Gastrocnemius medialis (tissue), 4 donors: Measurements from ENCODE around the gene SLC17A6. TPM values are rescaled to one million over a fixed set of nuclear protein-coding genes. Genes with fewer than 3 reads are reported as not detected.

Source experiments
- ATAC-seq, 2 donors: fragments of 150-250 bp; one replicate each; pipeline ENCODE4 v1.9.1; 2016
- DNase-seq, 2 donors: peaks; one replicate each; pipeline ENCODE4 v3.0.0-alpha.2; 2019
- H3K27ac ChIP-seq, 4 donors: fragments of 200-600 bp; sonication (generic); 1 replicate in 1 of 4; 2 replicates in 3 of 4; pipeline ENCODE4 v1.5.1; 2016 to 2018; ENCODE audit warnings: mild to moderate bottlenecking in 2 of 4, moderate library complexity in 1 of 4
- H3K27me3 ChIP-seq, 3 donors: fragments of 200-600 bp; sonication (generic) in 2 of 3; 1 replicate in 1 of 3; 2 replicates in 2 of 3; pipeline versions ENCODE4 v1.5.1 to v1.6.0; 2016 to 2019; ENCODE audit warnings: mild to moderate bottlenecking in 1 of 3, moderate library complexity in 1 of 3
- H3K36me3 ChIP-seq, 2 donors: fragments of 200-600 bp; sonication (generic) in 1 of 2; one replicate each; pipeline ENCODE4 v1.5.1; 2017 to 2018
- H3K4me1 ChIP-seq, 2 donors: fragments of 200-600 bp; sonication (generic) in 1 of 2; one replicate each; pipeline ENCODE4 v1.5.1; 2016 to 2017; ENCODE audit warnings: mild to moderate bottlenecking in 2 of 2
- H3K4me3 ChIP-seq, 4 donors: fragments of 200-600 bp; sonication (generic) in 3 of 4; 1 replicate in 1 of 4; 2 replicates in 3 of 4; pipeline ENCODE4 v1.5.1; 2016 to 2019; ENCODE audit warnings: mild to moderate bottlenecking in 2 of 4
- H3K9me3 ChIP-seq, 3 donors: fragments of 200-600 bp; sonication (generic) in 2 of 3; 1 replicate in 1 of 3; 2 replicates in 2 of 3; pipeline ENCODE4 v1.5.1; 2016 to 2019
- CTCF ChIP-seq, 5 experiments: fragments of 450-650 bp in 3 of 5; fragments of 200-600 bp in 2 of 5; sonication (generic) in 2 of 5; IDR thresholded peaks in 4 of 5; conservative IDR thresholded peaks in 1 of 5; 1 replicate in 4 of 5; 2 replicates in 1 of 5; pipeline ENCODE4 v1.5.1; 2016 to 2019; ENCODE audit warnings: antibody characterized with exemption in 5 of 5, mild to moderate bottlenecking in 3 of 5, moderate library complexity in 3 of 5
- POLR2A ChIP-seq, 2 donors: fragments of 450-650 bp; IDR thresholded peaks; one replicate each; pipeline ENCODE4 v1.6.1; 2017; ENCODE audit warnings: antibody characterized with exemption in 2 of 2, mild to moderate bottlenecking in 2 of 2, moderate library complexity in 2 of 2
- in situ Hi-C, 4 donors: fragments of 200-750 bp; cut with MboI; loops; one replicate each; pipeline versions ENCODE4 v1.15.0 to v1.8.0; 2017; ENCODE audit warnings: low sequenced_read_pairs in 4 of 4
- intact Hi-C: fragments of 100-400 bp; cut with DNase I; formaldehyde crosslinking; loops from one replicate; pipeline ENCODE4 v1.15.1; 2023; ENCODE audit warnings: low total_unique reads
- total RNA-seq, 4 donors: library from RNA; depleted of rRNA; stranded (reverse); fragments of >200 nt; gene quantifications; one replicate each; pipeline versions ENCODE4 v1.1.0 to v1.2.3, GENCODE V29; 2016

SLC17A6 gene
- total RNA-seq, 4 donors from 2014 or later: not detected

GRCh38 chr11:22349491-22349890 lies 11.3 kb downstream of the SLC17A6 start:
- Histone ChIP-seq H3K4me1 (no peaks in the 10 kb centered on the region), H3K36me3 (no peaks in the 10 kb centered on the region), H3K27me3 (peaks cover 4 to 12% (median 7%) of the 10 kb centered on the region in 3 donors), H3K9me3 (no peaks in the 10 kb centered on the region), H3K4me3 (no peak overlapping the region), H3K27ac (no peak overlapping the region)
- no peak for DNase-seq
- no peak for TF ChIP-seq CTCF (IDR thresholded peaks at IDR 0.05 in 4 of 5, conservative IDR thresholded peaks at IDR 0.05 in 1 of 5)
- ATAC-seq: no peak
- in situ Hi-C loops: loop anchor here in 1 of 4 donors (25.0 kb wide), 1 partner anchor 438 kb away; no protein-coding TSS in a partner anchor
- intact Hi-C loops: no loop called here

- H3K27ac ChIP-seq: no peak overlapping the region
- no peaks in the 10 kb centered on the region for H3K36me3 ChIP-seq
- H3K4me1 ChIP-seq: no peaks in the 10 kb centered on the region
- intact Hi-C loops (no loop called here), in situ Hi-C loops (no loop called here)
- H3K9me3 ChIP-seq: no peaks in the 10 kb centered on the region
- TF ChIP-seq CTCF (IDR thresholded peaks at IDR 0.05 in 4 of 5, conservative IDR thresholded peaks at IDR 0.05 in 1 of 5) (no peak), POLR2A (IDR thresholded peaks at IDR 0.05) (no peak)
- no peak for DNase-seq
- ATAC-seq: no peak
- no peaks in the 10 kb centered on the region for H3K27me3 ChIP-seq
- H3K4me3 ChIP-seq: no peak overlapping the region
Observed at GRCh38 chr11:22359295-22359694, 21.1 kb downstream of the SLC17A6 start.

- no peak for DNase-seq
- intact Hi-C loops: no loop called here
- no peaks in the 10 kb centered on the region for H3K36me3 ChIP-seq
- H3K9me3 ChIP-seq: no peaks in the 10 kb centered on the region
- ATAC-seq: no peak
- no peaks in the 10 kb centered on the region for H3K27me3 ChIP-seq
- no peaks in the 10 kb centered on the region for H3K4me1 ChIP-seq
- TF ChIP-seq POLR2A (IDR thresholded peaks at IDR 0.05) (no peak), CTCF (IDR thresholded peaks at IDR 0.05 in 4 of 5, conservative IDR thresholded peaks at IDR 0.05 in 1 of 5) (no peak)
- H3K27ac ChIP-seq: no peak overlapping the region
- in situ Hi-C loops: no loop called here
- no peak overlapping the region for H3K4me3 ChIP-seq
Observed at GRCh38 chr11:22371160-22371559, 33.0 kb downstream of the SLC17A6 start.

GRCh38 chr11:22387126-22387525 lies 48.9 kb downstream of the SLC17A6 start:
- in situ Hi-C loops: no loop called here
- DNase-seq (no peak), ATAC-seq (no peak)
- no peak overlapping the region for H3K4me3 ChIP-seq
- H3K9me3 ChIP-seq: no peaks in the 10 kb centered on the region
- intact Hi-C loops: no loop called here
- TF ChIP-seq CTCF (IDR thresholded peaks at IDR 0.05 in 4 of 5, conservative IDR thresholded peaks at IDR 0.05 in 1 of 5) (no peak), POLR2A (IDR thresholded peaks at IDR 0.05) (no peak)
- peaks cover 0 to 8% of the 10 kb centered on the region in 2 donors for H3K4me1 ChIP-seq
- H3K27ac ChIP-seq: no peak overlapping the region
- no peaks in the 10 kb centered on the region for H3K36me3 ChIP-seq
- no peaks in the 10 kb centered on the region for H3K27me3 ChIP-seq
